HG03378 (cell line): ENCODE data around the gene EMP1.

Source experiments
- ATAC-seq: cut with Tn5 transposase; IDR thresholded peaks from one replicate; pipeline ENCODE4 v1.9.1; 2021; ENCODE audit warnings: mild to moderate bottlenecking, moderate library complexity; ENCODE audit not compliant: unreplicated experiment

The EMP1 gene

DNA sequence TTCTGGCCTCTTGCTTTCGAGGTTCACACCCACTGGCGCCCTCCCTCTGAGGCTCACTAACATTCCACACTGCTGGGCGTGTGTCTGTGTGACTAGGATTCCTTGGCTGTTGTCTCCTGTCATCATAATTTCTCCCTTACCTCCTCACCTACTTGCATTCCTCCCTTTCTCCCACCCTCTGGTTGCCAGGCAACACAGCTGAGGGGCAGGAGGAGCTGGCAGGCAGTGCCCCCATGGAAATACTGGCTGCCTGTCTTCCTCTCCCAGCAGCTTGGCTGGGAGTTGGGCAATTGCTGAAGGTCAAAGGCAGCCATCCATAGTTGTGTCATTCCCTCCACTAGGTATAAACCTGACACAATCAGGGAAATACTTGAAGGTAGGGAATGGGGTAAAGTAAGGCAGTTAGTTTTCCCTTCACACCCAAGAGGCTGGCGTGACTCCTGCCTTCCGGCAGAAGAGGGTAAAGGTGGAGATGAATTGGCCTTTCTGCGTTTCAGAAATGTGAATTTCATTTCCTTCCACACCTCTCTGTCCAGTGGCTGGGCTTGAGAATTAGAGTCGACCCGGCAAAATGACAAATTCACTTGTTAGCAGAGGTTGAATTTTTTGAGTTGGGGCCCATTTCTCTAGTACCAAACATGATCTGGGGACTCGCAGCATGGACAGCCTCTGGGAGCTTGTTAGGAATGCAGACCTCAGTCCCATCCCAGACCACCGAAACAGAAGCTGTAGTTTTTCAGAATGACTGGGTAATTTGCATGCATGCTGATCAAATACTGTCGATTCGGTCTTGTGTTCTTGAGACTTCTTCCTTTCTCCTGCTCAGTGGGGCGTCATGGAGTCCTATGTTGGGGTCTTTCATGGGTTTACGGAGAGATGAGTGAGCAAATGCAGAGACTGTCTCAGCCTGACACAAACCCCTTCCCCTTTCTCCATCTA lies 24.3 kb upstream of the EMP1 start:
- ATAC-seq: no peak

DNA sequence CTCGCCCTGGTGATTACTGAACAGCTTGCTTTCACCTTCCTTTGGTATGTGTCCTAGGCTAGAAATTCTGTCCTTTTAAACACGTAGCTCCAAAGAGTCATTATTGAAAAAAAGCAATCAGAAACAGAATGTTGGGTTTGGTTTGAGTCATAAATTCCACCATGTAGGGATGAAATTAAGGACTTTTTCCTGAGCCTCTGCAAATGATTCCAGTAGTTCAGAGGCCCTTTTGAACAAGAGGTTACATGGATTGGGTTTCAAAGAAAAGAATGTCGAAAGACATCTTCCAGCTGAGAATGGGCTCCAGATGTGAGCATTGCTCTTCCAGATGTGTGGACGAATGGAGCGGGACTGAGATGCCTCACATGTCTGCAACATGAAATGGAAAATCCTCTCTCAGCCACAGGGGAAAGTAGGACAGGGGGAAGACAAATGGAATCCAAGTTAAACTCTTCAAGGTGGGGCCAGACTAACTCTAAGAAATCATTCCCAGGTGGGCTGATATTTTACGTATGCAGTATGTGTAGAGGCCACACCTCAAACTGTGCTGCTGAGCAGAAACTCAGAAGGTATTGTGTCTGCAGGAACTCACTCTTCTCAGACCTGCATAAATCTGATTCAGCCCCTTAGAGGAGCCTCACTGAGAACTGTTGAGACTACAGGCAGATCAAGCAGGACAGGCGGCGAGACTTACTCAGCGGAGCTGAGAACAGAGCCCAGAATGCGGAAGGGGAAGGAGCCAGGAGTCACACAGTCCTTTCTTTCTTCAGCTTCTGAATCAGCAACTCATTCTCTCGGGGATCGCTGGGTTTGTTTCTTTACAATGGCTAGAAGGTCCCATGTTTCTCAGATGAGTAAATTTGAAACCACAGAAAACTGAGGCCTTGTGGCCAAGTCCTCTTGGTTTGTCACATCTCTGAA lies 23.3 kb upstream of the EMP1 start:
- peak; percentile 96 for ATAC-seq

DNA sequence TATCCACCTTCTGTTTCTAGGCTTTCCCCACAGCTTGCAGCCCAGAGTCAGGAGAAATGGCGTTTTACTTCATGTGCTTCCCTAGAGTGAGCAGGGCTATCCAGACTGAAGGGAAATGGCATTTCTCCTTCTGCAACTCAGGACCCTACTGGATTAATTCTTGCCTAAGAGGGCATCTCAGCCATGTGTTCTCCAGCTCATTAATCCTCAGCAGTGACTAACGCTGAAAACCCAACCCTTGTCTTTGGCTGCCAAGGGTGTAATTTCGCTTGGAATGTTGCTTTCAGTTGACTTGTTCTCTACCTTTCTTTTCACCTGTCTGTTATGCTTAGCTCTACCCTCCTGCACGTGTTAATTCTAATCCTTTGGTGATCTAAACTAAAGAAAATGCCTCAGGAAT lies 21.0 kb upstream of the EMP1 start:
- no peak for ATAC-seq

DNA sequence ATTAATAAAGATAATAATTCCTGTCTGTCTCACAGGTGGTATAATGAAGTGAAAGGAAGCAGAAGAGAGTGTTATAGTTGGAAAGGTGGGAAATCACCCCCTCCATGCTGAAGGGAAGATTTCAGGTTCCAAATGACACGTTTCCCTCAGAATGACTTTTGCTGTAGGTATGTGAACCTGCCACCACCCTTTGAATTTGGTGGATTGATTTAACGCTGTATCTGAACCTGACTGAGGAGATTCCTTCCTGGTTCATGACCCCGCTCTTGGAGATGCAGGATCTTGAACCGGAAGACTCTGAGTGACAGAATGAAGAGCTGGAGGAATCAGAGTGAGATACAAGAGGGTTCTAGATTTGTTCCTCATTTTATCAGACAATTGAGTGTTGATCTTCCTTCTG lies 20.3 kb upstream of the EMP1 start:
- no peak for ATAC-seq

DNA sequence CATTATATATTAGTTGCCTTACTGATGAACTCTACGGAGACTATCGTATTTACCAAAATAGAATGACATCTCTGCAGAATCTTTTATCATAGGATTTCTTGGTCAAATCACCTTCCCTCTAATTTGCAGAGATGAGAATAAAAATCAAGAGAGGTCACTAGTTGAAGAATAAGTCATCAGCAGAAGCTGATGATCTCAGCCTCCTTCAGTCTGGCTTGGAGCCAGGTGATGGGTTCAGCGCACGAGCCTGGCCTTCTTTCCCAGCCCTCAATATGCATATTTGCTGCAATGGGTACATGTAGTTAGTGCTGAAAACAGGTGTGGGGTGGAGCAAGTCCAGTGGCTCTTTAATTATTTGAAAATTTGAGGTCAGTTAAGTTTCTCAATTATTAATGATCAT lies 19.2 kb upstream of the EMP1 start:
- ATAC-seq: no peak

DNA sequence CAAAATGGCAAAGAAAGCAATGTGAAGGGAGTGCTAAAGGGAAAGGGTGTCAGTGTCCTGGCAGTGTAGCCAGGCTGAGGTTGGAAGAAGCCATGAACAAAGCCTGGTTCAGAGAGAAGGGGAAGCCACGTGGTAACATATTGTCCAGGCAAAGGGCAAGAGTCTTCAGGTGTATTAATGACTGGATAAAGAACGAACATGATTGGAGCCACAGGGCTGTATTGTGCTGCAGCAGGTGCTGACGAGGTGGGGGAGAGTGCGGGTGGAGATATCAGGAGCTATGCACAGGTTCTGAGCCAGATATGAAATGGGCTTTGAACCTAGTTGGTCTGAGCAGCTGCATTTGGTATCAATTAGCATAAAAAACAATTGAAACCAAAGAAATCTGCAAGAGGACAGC lies 18.6 kb upstream of the EMP1 start:
- no peak for ATAC-seq

DNA sequence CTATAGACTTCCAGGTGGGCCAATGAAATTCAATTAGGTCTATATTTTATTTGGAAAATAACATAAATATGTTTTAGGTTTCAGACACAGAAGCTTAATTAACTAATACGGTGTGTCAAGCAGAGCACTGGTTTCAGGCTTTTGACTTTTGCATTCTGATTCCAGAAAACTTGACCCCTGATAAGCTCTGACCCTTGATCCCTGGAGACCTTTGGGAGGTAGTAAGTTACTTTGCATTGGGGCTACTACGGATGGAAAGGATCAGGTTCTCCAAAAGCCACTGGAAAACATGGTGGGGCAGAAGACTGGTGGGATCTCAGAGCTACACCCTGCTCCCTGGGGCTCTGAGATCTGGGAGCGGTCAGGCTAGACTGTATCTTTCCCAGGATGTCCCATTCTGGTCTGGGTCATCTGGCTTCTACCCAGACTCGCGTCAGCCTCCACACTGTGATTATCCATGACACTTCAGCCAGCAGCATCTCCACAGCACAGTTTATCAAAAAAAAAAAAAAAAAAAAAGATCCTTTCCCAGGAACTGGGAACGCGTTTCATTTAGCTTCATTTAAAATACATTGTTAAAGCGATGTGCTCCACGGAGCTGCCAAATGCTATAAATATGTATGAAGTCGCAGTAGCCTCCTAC lies 17.8 kb upstream of the EMP1 start:
- no peak for ATAC-seq

DNA sequence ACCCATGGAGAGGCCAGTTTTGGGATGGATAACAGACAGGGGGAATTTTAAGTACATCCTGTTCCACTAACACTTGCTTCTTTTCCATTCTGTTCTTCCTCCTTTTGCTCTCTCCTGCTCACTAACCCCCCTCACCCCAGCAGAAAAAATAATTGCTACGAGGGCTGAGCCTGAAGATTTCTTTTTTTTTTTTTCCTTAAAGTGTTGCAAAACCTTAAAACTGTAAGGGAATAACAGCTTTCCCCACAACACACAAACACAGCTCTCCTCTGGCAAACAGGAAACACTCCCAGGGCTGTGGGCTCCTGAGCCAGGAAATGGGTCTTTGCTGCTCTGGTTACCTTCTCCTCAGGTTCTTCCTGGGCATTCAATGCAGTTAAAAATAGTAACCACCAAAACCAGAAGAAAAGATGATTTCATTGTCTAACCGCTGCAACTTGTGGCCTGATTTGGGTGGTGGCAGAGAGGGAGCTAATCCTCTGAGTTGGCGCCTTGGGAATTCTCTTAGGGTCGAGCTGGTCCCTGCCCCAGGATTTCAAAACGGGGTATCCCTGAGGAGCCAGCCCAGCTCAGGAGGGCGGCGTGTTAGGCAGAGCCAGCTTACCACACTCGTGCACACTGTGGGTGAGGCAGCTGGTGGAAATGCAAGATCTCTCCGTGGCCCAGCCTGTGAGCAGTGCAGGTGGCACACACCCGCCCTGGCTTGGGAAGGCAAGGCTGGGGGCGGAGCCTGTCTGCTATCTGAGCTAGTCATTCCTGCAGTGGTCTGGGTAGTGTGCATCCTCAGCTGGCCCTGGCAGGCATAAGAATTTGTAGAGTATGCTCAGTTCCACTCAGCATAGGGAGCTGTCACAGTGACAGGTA lies 17.1 kb upstream of the EMP1 start:
- peak; percentile 83 for ATAC-seq

DNA sequence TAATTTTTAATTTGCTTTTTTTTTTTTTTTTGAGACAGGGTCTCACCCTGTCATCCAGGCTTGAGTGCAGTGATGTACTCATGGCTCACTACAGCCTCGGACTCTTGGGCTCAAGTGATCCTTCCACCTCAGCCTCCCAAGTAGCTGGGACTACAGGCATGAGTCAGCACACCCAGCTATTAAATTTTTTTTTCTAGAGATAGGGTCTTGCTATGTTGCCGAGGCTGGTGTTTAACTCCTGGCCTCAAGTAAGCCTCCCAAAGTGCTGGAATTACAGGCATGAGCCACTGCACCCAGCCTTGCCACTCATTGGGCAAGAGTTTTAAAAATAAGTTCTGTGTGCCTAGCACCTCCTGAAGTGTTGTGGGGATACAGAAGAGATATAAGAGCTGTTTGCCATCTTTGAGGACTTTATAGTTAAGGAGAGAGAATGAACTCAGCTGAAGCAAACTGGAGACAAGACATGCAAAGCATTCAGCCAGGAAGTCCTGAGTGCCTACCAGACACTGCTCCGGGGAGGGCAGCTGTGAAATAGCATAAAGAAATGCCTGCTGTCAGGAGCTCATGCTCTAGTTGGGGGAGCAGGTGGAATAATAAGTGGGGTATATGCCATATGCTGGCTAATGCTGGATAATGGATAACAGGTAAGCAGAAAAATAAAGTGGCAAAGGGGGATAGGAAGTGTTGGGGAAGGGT lies 15.0 kb upstream of the EMP1 start:
- no peak for ATAC-seq

DNA sequence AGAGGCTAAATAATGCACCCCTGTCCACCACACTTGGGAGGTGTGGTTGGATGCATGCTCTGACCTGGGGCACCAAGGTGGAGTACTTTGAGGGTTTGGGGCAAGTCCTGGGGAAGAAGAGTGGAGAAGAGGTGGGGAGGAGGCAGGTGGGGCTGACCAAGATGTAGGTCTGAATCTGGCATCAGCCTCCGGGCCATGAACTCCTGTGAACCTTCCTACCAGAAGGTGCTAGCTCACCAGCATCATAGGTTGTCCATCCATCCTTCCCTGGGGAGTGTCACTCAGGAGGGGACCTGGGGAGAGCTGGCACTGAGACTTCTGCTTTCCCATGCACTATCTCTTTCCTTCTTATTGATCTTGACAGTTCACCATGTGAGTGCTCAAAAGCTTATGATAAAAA lies 13.6 kb upstream of the EMP1 start:
- no peak for ATAC-seq

DNA sequence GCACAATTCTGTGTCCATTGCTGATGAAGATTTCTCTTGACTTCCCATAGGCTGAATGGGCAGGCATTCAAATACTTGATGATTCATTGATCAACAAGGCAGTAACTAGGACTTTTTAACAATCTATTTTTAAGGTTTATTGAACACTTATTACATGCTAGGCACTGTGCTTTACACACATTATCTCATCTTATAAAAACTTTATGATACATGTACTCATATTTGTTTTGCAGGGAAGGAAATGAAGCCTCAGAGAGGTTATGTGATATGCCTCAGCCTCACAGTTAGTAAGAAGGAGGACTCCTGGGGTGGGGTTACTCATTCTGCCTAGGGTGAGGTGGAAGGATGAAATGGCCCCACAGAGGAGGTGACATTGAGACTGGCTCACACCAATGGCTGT lies 12.9 kb upstream of the EMP1 start:
- ATAC-seq: no peak

DNA sequence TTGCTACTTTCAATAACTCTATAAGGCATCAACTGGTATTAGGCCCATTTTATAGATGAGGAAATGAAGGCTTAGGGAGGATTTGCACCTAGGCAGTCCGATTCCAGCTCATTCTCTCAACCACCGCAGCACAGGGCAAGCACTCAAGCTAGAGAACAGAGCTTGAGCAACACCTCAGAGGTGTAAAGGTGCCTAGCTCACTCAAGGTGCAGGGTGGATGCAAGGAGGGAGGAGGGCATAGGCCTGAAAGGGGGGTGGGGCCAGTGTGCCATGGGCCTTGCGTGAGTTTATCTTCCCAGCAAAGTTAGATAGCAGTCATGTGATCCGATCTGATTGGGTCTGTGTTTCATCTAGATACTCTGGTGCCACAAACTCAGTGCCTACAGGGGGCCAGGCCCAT lies 10.2 kb upstream of the EMP1 start:
- ATAC-seq: no peak

DNA sequence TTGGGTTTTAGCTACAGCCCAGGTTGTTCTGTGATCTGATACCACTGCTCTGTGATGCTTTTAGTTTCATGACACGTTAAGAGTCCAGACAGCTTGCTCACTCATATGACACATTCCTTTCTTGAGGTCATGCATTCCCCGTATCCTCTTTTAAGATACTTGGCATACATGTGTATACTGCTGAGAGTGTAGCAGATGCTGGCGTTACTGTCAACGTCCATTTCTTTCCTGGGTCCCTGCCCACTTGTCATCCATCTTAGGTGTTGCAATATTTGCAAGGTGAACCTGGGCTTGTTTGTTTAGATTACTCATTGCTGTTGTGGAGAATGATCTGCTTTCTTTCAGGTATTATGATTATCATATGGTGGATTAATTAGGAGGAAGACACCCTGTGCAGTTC lies 9.1 kb upstream of the EMP1 start:
- no peak for ATAC-seq

DNA sequence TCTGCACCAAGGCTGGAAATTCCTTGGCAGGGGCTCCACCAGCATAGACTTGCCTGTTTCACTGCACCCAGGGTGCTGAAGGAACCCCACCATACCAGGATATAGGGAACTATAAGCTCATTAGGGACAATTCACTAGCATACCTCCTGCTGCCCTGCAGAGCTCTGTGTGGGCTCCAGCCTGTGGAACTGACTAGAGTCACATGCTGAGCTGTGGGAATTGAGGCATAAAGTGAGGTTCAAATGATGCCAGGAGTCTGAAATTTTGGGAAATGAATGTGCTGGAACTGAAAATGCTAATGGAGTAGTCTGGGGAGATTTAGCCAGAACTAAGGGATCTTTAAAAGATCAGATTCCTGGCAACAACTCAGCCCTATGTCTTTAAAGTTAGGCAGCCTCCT lies 7.3 kb upstream of the EMP1 start:
- ATAC-seq: no peak

DNA sequence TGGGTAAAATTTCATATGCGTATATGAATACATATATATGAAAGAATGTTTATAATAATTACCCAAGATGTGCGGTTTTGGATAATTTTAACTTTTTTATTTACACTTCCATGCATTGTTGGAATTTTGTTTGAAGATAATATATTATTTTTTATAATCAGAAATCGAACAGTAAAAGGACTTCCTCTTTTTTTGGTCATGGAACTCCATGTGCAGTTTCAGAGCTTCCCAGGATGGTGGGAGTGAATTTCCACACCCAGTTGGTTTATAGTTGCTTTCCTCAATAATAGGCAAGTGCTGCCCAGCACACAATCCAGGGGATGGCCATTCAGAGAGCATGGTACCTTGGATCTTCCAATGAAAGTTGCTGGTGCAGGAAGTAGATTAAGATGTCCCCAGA lies 6.3 kb upstream of the EMP1 start:
- ATAC-seq: no peak

DNA sequence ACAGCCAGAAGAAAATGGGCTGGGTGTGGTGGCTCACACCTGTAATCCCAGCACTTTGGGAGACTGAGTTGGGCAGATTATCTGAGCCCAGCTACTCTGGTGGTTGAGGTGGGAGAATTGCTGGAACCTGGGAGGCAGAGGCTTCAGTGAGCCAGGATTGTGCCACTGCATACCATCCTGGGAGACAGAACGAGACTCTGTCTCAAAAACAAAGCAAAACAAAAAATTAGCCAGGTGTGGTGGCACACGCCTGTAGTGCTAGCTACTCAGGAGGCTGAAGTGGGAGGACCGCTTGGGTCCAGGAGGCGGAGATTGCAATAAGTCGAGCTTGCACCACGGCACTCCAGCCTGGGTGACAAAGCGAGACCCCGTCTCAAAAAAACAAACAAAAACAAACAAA lies 3.8 kb upstream of the EMP1 start:
- ATAC-seq: no peak

DNA sequence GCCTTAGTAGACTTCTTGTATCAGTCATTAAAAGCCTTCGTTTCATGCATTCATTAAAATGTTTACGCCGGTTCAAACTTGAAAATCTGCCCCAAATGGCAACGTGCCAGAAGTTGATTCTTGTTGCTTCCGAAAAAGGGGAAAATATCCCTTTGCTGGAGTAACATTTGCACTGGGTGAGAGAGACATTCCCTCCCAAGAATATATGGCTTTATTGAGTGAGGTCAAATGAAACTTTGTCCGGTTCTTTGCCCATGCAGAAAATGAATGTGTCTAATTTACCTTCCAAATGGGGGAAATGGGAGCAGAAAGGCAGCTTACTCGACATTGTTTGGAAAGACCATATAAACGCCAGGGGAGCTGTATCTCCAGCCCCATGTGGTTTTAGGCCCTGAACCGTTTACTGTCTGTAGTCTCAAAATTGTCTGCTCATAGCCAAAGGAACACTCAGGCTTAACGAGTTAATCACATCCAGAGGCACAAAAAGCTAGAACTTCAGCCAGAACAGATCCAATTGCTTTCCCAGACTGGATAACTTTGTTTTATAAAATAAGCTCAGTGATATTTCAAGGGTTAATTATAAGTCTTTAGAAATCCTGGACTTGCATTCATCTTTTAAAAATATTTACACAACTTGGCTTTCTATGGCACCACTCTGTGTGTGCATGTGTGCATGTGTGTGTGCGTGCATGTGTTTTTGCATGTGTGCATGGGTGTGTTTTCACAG lies 2.9 kb upstream of the EMP1 start:
- ATAC-seq: no peak

DNA sequence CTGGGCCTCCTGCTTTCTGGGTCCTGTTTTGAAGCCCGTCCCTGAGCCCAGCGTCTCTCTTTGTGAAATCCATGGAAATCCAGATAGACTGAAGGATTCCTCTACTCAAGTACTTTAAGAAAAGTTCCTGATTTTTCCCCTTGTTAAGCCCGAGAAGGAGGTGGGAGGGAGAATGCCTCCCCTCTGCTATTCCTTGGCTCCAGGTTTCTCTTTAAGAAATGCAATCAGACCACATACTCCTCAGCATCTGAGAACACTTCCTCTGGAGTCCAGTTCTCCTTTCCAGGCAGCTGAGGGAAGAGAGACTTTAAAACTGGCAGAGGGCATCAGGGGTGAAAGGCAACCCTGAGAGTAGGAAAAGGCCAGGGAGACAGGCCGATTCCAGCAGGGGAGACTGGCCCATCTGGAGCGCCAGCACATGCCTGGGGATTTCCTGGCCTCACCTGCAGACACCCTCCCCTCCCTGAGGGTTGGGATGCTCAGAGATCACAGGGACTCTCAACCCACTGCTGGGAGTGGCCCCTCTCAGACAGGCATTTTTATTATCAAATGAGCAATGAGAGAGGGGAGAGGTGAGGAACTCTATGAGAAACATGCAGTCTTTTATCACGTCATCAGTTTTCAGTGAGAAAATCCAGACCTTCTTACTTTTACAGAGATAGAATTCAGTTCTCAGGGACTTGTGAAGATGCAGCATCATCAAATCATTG lies 2.0 kb upstream of the EMP1 start:
- no peak for ATAC-seq

DNA sequence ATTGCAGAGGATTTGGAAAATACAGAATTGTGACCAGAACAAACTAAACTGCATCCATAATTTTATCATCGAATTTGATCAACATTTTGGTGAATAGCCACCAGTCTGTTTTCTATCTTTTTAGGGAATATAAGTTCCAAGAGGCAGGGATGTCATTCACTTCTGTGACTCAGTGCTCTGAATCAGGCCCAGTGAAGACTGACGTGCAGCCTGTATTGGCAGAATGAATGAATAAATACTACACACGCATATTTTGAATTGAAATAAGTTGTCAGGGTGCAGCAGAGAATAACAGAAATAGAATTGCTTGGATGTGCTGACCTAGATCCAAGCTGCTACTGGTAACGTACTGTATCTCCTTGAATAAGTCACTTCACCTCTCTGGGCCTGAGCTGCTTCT lies 1.3 kb upstream of the EMP1 start:
- no peak for ATAC-seq
